H9 (cell line): Measurements from ENCODE around the gene ATP8A2. TPM values are rescaled to one million over a fixed set of nuclear protein-coding genes. Genes with fewer than 3 reads are reported as not detected.

Source experiments
- DNase-seq: peaks from one replicate; pipeline ENCODE4 v3.0.0-alpha.2; 2017
- H2AFZ ChIP-seq: one replicate; pipeline ENCODE4 v1.6.1; 2013; ENCODE audit warnings: mild to moderate bottlenecking, low read length, control low read depth, moderate library complexity
- H2AK5ac ChIP-seq: 2 replicates; pipeline ENCODE4 v1.6.1; 2013; ENCODE audit warnings: low read length, control low read depth, mixed read lengths; ENCODE audit not compliant: insufficient read length
- H2BK120ac ChIP-seq: one replicate; pipeline ENCODE4 v1.6.1; 2013; ENCODE audit warnings: low read depth, mild to moderate bottlenecking, low read length, control low read depth, inconsistent platforms; ENCODE audit not compliant: poor library complexity, severe bottlenecking
- H2BK12ac ChIP-seq: 2 replicates; pipeline ENCODE4 v1.6.1; 2013; ENCODE audit warnings: low read length, control low read depth, mixed read lengths, low read depth; ENCODE audit not compliant: insufficient read length
- H2BK15ac ChIP-seq: 2 replicates; pipeline ENCODE4 v1.6.1; 2013; ENCODE audit warnings: low read depth, low read length, control low read depth
- H2BK20ac ChIP-seq: one replicate; pipeline ENCODE4 v1.6.1; 2013; ENCODE audit warnings: low read depth, mild to moderate bottlenecking, low read length, control low read depth, inconsistent platforms; ENCODE audit not compliant: poor library complexity, severe bottlenecking
- H2BK5ac ChIP-seq: 2 replicates; pipeline ENCODE4 v1.6.1; 2013; ENCODE audit warnings: low read length, control low read depth, mixed read lengths; ENCODE audit not compliant: insufficient read length
- H3K14ac ChIP-seq: 2 replicates; pipeline ENCODE4 v1.6.1; 2013; ENCODE audit warnings: low read length, control low read depth; ENCODE audit not compliant: insufficient read depth
- H3K18ac ChIP-seq: 2 replicates; pipeline ENCODE4 v1.6.1; 2013; ENCODE audit warnings: low read depth, mild to moderate bottlenecking, mixed read lengths, low read length, control low read depth; ENCODE audit not compliant: insufficient read length
- H3K23ac ChIP-seq: 2 replicates; pipeline ENCODE4 v1.6.1; 2013; ENCODE audit warnings: low read length, control low read depth, mixed read lengths, low read depth; ENCODE audit not compliant: insufficient read length
- H3K23me2 ChIP-seq: 2 replicates; pipeline ENCODE4 v1.6.1; 2013; ENCODE audit warnings: low read depth, mild to moderate bottlenecking, mixed read lengths, low read length, control low read depth; ENCODE audit not compliant: insufficient read length, poor library complexity, severe bottlenecking
- H3K27ac ChIP-seq: 2 replicates; pipeline ENCODE4 v1.5.1; 2013; ENCODE audit warnings: low read length, control low read depth, mixed read lengths, low read depth; ENCODE audit not compliant: insufficient read length
- H3K27me3 ChIP-seq: 2 replicates; pipeline ENCODE4 v1.6.1; 2013; ENCODE audit warnings: low read length, control low read depth, inconsistent platforms; ENCODE audit not compliant: insufficient read depth
- H3K4ac ChIP-seq: 2 replicates; pipeline ENCODE4 v1.6.1; 2013; ENCODE audit warnings: low read depth, mild to moderate bottlenecking, control low read depth, inconsistent platforms, low read length, moderate library complexity
- H3K4me1 ChIP-seq: 2 replicates; pipeline ENCODE4 v1.6.1; 2013; ENCODE audit warnings: low read length, control low read depth, inconsistent platforms; ENCODE audit not compliant: insufficient read depth
- H3K4me2 ChIP-seq: 2 replicates; pipeline ENCODE4 v1.6.1; 2013; ENCODE audit warnings: low read length, control low read depth, mixed read lengths; ENCODE audit not compliant: insufficient read length, insufficient read depth
- H3K56ac ChIP-seq: 2 replicates; pipeline ENCODE4 v1.6.1; 2013; ENCODE audit warnings: low read depth, mild to moderate bottlenecking, mixed read lengths, low read length, control low read depth; ENCODE audit not compliant: insufficient read length
- H3K79me1 ChIP-seq: 2 replicates; pipeline ENCODE4 v1.6.1; 2013; ENCODE audit warnings: low read depth, mild to moderate bottlenecking, moderate library complexity, low read length, control low read depth, inconsistent platforms; ENCODE audit not compliant: insufficient read depth, poor library complexity, severe bottlenecking
- H3K79me2 ChIP-seq: 2 replicates; pipeline ENCODE4 v1.6.1; 2013; ENCODE audit warnings: low read length, control low read depth, inconsistent platforms; ENCODE audit not compliant: insufficient read depth
- H3K9ac ChIP-seq: 2 replicates; pipeline ENCODE4 v1.6.1; 2013; ENCODE audit warnings: low read length, control low read depth, mixed read lengths; ENCODE audit not compliant: insufficient read length; ENCODE audit errors: extremely low read depth
- H3K9me3 ChIP-seq: one replicate; pipeline ENCODE4 v1.6.1; 2013; ENCODE audit warnings: low read depth, low read length, inconsistent platforms; ENCODE audit not compliant: control insufficient read depth
- H3T11ph ChIP-seq: one replicate; pipeline ENCODE4 v1.6.1; 2013; ENCODE audit warnings: mild to moderate bottlenecking, low read length, control low read depth, inconsistent platforms
- H4K20me1 ChIP-seq: one replicate; pipeline ENCODE4 v1.6.1; 2013; ENCODE audit not compliant: control insufficient read depth, insufficient read length, insufficient read depth
- H4K5ac ChIP-seq: 2 replicates; pipeline ENCODE4 v1.6.1; 2013; ENCODE audit warnings: low read depth, mild to moderate bottlenecking, mixed read lengths, low read length, control low read depth; ENCODE audit not compliant: insufficient read length
- H4K8ac ChIP-seq: replicated peaks from 2 replicates; pipeline ENCODE4 v1.6.1; 2013; ENCODE audit warnings: low read length, control low read depth, mixed read lengths, low read depth; ENCODE audit not compliant: insufficient read length
- H4K91ac ChIP-seq: 2 replicates; pipeline ENCODE4 v1.6.1; 2013; ENCODE audit warnings: low read depth, mild to moderate bottlenecking, moderate library complexity, mixed read lengths, low read length, control low read depth; ENCODE audit not compliant: insufficient read length
- H3K27ac Mint-ChIP-seq, 3 experiments: 2 replicates in 2 of 3; 3 replicates in 1 of 3; pipeline ENCODE4 v1.8.0; 2020 to 2021; ENCODE audit warnings: mixed read lengths in 3 of 3, mild to moderate bottlenecking in 1 of 3, moderate library complexity in 1 of 3
- H3K27me3 Mint-ChIP-seq: 2 replicates; pipeline ENCODE4 v1.8.0; 2021; ENCODE audit warnings: low read depth, mild to moderate bottlenecking, moderate library complexity, mixed read lengths
- H3K36me3 Mint-ChIP-seq, 3 experiments: 2 replicates in 2 of 3; 3 replicates in 1 of 3; pipeline ENCODE4 v1.8.0; 2020 to 2021; ENCODE audit warnings: low read depth in 3 of 3, mixed read lengths in 3 of 3; ENCODE audit not compliant: insufficient read depth in 1 of 3
- H3K4me1 Mint-ChIP-seq, 2 experiments: 2 replicates each; pipeline ENCODE4 v1.8.0; 2020; ENCODE audit warnings: mixed read lengths in 2 of 2
- H3K4me3 Mint-ChIP-seq, 2 experiments: 2 replicates in 1 of 2; 3 replicates in 1 of 2; pipeline ENCODE4 v1.8.0; 2020 to 2021; ENCODE audit warnings: mild to moderate bottlenecking in 2 of 2, mixed read lengths in 2 of 2, moderate library complexity in 1 of 2
- H3K9me3 Mint-ChIP-seq, 2 experiments: 2 replicates in 1 of 2; 3 replicates in 1 of 2; pipeline ENCODE4 v1.8.0; 2020; ENCODE audit warnings: mild to moderate bottlenecking in 2 of 2, mixed read lengths in 2 of 2, moderate library complexity in 1 of 2
- CTCF ChIP-seq: fragments of 200-600 bp; sonication (generic); conservative IDR thresholded peaks from 3 replicates; pipeline ENCODE4 v1.8.0; 2021; ENCODE audit warnings: antibody characterized with exemption, mild to moderate bottlenecking
- WGBS: extraction: QIAGEN DNeasy Blood & Tissue Kit; methylation state at CpG from one replicate; pipeline ENCODE4 v1.1.7; 2013; ENCODE audit warnings: missing lambda C conversion rate, low lambda C conversion rate, mixed read lengths; ENCODE audit not compliant: insufficient read length; ENCODE audit errors: extremely low coverage; 5-methylcytosine and 5-hydroxymethylcytosine counted together
- total RNA-seq: library from RNA; stranded (reverse); gene quantifications from 2 replicates; pipeline ENCODE4 v1.2.1, GENCODE V29; 2021

ATP8A2 gene
- total RNA-seq, 1 experiment from 2014 or later, result 18.2 TPM

GRCh38 chr13:25906191-25906661 lies 534.5 kb downstream of the ATP8A2 start:
- no peak for DNase-seq
- Histone ChIP-seq H3K27me3 (no peaks in the 10 kb centered on the region), H3K27ac (no peak overlapping the region), H3K79me1 (no peaks in the 10 kb centered on the region), H2AFZ (no peak overlapping the region), H3K56ac (no peak overlapping the region), H3K9me3 (no peaks in the 10 kb centered on the region), H3K9ac (no peak overlapping the region), H4K91ac (no peak overlapping the region), H2BK20ac (no peak overlapping the region), H3K18ac (no peak overlapping the region), H3K4me1 (peaks cover 23% of the 10 kb centered on the region; the same call in 1 of the 2 replicates), H4K8ac (no peak overlapping the region), H3K23ac (no peak overlapping the region), H3T11ph (no peak overlapping the region), H2BK12ac (no peak overlapping the region), H3K23me2 (no peaks in the 10 kb centered on the region), H2AK5ac (no peak overlapping the region), H4K20me1 (no peaks in the 10 kb centered on the region), H3K79me2 (no peaks in the 10 kb centered on the region), H4K5ac (no peak overlapping the region), H2BK15ac (no peak overlapping the region), H2BK5ac (no peak overlapping the region), H3K4ac (no peak overlapping the region), H3K14ac (no peak overlapping the region), H3K4me2 (no peak overlapping the region), H2BK120ac (no peak overlapping the region)
- H3K4me3 Mint-ChIP-seq, result no peak overlapping the region
- H3K4me1 Mint-ChIP-seq, result peaks cover 29 to 36% of the 10 kb centered on the region in 2 experiments
- no peak for TF ChIP-seq CTCF
- H3K27ac Mint-ChIP-seq, result no peak overlapping the region
- peaks cover 0 to 2% (median 0%) of the 10 kb centered on the region in 3 experiments; a peak in 1 of 7 replicates for H3K36me3 Mint-ChIP-seq
- WGBS, result no CpG with 5 or more reads among the region's 7 CpGs
- H3K27me3 Mint-ChIP-seq, result no peaks in the 10 kb centered on the region
- no peaks in the 10 kb centered on the region; a peak in 1 of 5 replicates for H3K9me3 Mint-ChIP-seq
